MCF 10A (cell line): Measurements from ENCODE around the gene CHGA. TPM values are rescaled to one million over a fixed set of nuclear protein-coding genes. Genes with fewer than 3 reads are reported as not detected.

Experiments used
- BruUV-seq: library from RNA; stranded (reverse); fragments of 400-500 nt; replicated peaks from 2 replicates; lab custom pipeline; 2021; lab: Mats Ljungman, UMichigan
- CTCF ChIA-PET: fragments of 300-600 bp; sonication (Branson Sonifier 250); formaldehyde crosslinking; extraction: SDS; loops from one replicate; lab custom pipeline; 2021; ENCODE audit warnings: antibody characterized with exemption, inconsistent platforms; lab: Yijun Ruan, JAX
- POLR2A ChIA-PET: fragments of 300-600, 350-650 bp; sonication (Branson Sonifier 250); formaldehyde crosslinking; extraction: SDS; loops from one replicate; lab custom pipeline; 2020; ENCODE audit warnings: antibody characterized with exemption, inconsistent platforms; lab: Yijun Ruan, JAX
- DNase-seq: peaks from one replicate; pipeline ENCODE4 v3.0.0-alpha.2; 2018; ENCODE audit not compliant: unreplicated experiment
- H3K27ac Mint-ChIP-seq: one replicate; pipeline ENCODE4 v1.8.0; 2022; ENCODE audit warnings: mild to moderate bottlenecking, low read depth, mixed read lengths; ENCODE audit not compliant: unreplicated experiment
- H3K27me3 Mint-ChIP-seq: one replicate; pipeline ENCODE4 v1.8.0; 2022; ENCODE audit warnings: mixed read lengths; ENCODE audit not compliant: insufficient read depth, unreplicated experiment
- H3K36me3 Mint-ChIP-seq: one replicate; pipeline ENCODE4 v1.8.0; 2022; ENCODE audit warnings: mild to moderate bottlenecking, moderate library complexity, mixed read lengths; ENCODE audit not compliant: insufficient read depth, unreplicated experiment
- H3K4me1 Mint-ChIP-seq: one replicate; pipeline ENCODE4 v1.8.0; 2022; ENCODE audit warnings: mixed read lengths; ENCODE audit not compliant: insufficient read depth, unreplicated experiment
- H3K4me3 Mint-ChIP-seq: one replicate; pipeline ENCODE4 v1.8.0; 2022; ENCODE audit warnings: mild to moderate bottlenecking, moderate library complexity, mixed read lengths; ENCODE audit not compliant: unreplicated experiment
- H3K9me3 Mint-ChIP-seq: one replicate; pipeline ENCODE4 v1.8.0; 2022; ENCODE audit warnings: mixed read lengths; ENCODE audit not compliant: unreplicated experiment
- intact Hi-C: fragments of 100-400 bp; cut with micrococcal nuclease; formaldehyde crosslinking; loops from 2 replicates; pipeline ENCODE4 v1.14.1; 2022
- total RNA-seq: library from RNA; stranded (reverse); gene quantifications from 2 replicates; pipeline ENCODE4 v1.2.3, GENCODE V29; 2022
- TF ChIP-seq, protein P1 (sequence below): fragments of 200-600 bp; IDR thresholded peaks from one replicate; pipeline ENCODE4 v1.8.0; 2022; ENCODE audit warnings: antibody characterized with exemption, mild to moderate bottlenecking; ENCODE audit not compliant: unreplicated experiment

CHGA gene
- total RNA-seq, 1 experiment from 2014 or later: 0.35 TPM

- no peaks in the 10 kb centered on the region for H3K9me3 Mint-ChIP-seq
- H3K36me3 Mint-ChIP-seq: peaks cover 18% of the 10 kb centered on the region
- BruUV-seq: no TSS peak
- no peak overlapping the region for H3K4me3 Mint-ChIP-seq
- no peak overlapping the region for H3K27ac Mint-ChIP-seq
- peaks cover 8% of the 10 kb centered on the region for H3K4me1 Mint-ChIP-seq
- no peak for DNase-seq
- CTCF ChIA-PET: interaction anchor here (0.5 to 1.2 kb wide), 7 partner anchors 14 to 1015 kb away, joined by 3 to 10 read pairs (median 3); no protein-coding TSS in a partner anchor
- intact Hi-C loops: no loop called here
- TF ChIP-seq, protein P1, sequence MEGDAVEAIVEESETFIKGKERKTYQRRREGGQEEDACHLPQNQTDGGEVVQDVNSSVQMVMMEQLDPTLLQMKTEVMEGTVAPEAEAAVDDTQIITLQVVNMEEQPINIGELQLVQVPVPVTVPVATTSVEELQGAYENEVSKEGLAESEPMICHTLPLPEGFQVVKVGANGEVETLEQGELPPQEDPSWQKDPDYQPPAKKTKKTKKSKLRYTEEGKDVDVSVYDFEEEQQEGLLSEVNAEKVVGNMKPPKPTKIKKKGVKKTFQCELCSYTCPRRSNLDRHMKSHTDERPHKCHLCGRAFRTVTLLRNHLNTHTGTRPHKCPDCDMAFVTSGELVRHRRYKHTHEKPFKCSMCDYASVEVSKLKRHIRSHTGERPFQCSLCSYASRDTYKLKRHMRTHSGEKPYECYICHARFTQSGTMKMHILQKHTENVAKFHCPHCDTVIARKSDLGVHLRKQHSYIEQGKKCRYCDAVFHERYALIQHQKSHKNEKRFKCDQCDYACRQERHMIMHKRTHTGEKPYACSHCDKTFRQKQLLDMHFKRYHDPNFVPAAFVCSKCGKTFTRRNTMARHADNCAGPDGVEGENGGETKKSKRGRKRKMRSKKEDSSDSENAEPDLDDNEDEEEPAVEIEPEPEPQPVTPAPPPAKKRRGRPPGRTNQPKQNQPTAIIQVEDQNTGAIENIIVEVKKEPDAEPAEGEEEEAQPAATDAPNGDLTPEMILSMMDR: no peak
- no peaks in the 10 kb centered on the region for H3K27me3 Mint-ChIP-seq
- POLR2A ChIA-PET: no interaction called here
These were observed 45.5 kb downstream of the CHGA start for GRCh38 chr14:92968291-92969020.

DNA sequence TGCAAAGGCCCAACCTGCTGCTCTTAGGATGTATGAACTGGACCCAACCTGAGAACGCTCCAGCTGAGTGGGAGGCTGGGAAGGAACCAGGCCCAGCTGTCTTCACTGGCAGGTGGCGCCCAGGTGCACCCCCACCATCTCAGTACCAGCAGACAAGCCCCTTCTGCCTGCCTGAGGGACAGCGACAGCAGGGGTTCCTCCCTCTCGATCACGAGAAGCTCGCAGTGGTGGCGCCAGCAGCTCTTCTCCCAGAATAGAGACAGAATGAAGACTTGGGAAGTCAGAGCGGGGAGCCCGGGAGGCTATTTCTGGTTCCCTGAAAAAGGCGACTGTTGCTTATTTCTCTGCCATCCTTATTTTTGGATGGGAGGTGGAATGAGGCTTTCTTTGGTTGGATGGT lies 46.5 kb downstream of the CHGA start:
- Mint-ChIP-seq H3K9me3 (no peaks in the 10 kb centered on the region), H3K27me3 (no peaks in the 10 kb centered on the region), H3K4me1 (peaks cover 18% of the 10 kb centered on the region), H3K36me3 (peaks cover 18% of the 10 kb centered on the region), H3K4me3 (no peak overlapping the region), H3K27ac (peak overlapping the region; percentile 3)
- intact Hi-C loops: no loop called here
- no TSS peak for BruUV-seq
- no peak for DNase-seq
- POLR2A ChIA-PET: interaction anchor here (1.0 kb wide), 1 partner anchor 32 kb away, joined by 3 read pairs; no protein-coding TSS in a partner anchor
- CTCF ChIA-PET: interaction anchor here (0.6 to 1.2 kb wide), 7 partner anchors 15 to 1014 kb away, joined by 3 to 10 read pairs (median 3); no protein-coding TSS in a partner anchor
- TF ChIP-seq, protein P1: no peak

DNA sequence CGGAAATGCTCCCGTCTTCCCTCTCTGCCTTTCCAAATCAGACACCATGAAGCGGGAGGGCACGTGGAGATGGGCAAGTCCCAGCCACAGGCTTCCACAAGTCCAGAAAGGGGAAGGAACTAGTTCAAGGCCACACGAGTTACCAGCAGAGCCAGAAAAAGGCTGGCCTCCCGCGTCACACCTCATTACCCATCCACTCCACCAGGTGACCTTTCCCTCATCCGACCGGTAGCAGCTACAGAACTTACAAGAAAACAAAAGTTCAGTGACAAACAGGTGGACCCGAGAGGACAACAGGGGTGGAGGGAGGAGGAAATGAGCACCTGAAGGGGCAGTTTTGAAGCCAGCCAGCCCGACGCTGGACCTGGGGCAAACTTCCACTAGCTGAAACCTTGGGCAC lies 46.9 kb downstream of the CHGA start:
- ChIA-PET CTCF (interaction anchor here (0.7 to 1.1 kb wide), 3 partner anchors 127 to 176 kb away, joined by 3 to 5 read pairs (median 3); no protein-coding TSS in a partner anchor), POLR2A (interaction anchor here (1.0 kb wide), 1 partner anchor 31 kb away, joined by 3 read pairs; no protein-coding TSS in a partner anchor)
- no peak for DNase-seq
- H3K36me3 Mint-ChIP-seq: peaks cover 17% of the 10 kb centered on the region
- H3K4me1 Mint-ChIP-seq: peaks cover 19% of the 10 kb centered on the region
- TF ChIP-seq, protein P1: no peak
- intact Hi-C loops: loop anchor here (5.0 kb wide), 1 partner anchor 72 kb away; no protein-coding TSS in a partner anchor
- no peak overlapping the region for H3K4me3 Mint-ChIP-seq
- peak overlapping the region; percentile 3 for H3K27ac Mint-ChIP-seq
- H3K9me3 Mint-ChIP-seq: no peaks in the 10 kb centered on the region
- BruUV-seq: no TSS peak
- no peaks in the 10 kb centered on the region for H3K27me3 Mint-ChIP-seq

- POLR2A ChIA-PET: interaction anchor here (1.0 kb wide), 1 partner anchor 31 kb away, joined by 3 read pairs; no protein-coding TSS in a partner anchor
- intact Hi-C loops: loop anchor here (5.0 kb wide), 1 partner anchor 72 kb away; no protein-coding TSS in a partner anchor
- Mint-ChIP-seq H3K27ac (no peak overlapping the region), H3K4me1 (peaks cover 19% of the 10 kb centered on the region), H3K4me3 (no peak overlapping the region), H3K27me3 (no peaks in the 10 kb centered on the region), H3K9me3 (no peaks in the 10 kb centered on the region), H3K36me3 (peaks cover 13% of the 10 kb centered on the region)
- TF ChIP-seq, protein P1: no peak
- no TSS peak for BruUV-seq
- CTCF ChIA-PET: interaction anchor here (0.7 to 1.1 kb wide), 3 partner anchors 127 to 176 kb away, joined by 3 to 5 read pairs (median 3); no protein-coding TSS in a partner anchor
- DNase-seq: no peak
These were observed 47.3 kb downstream of the CHGA start for GRCh38 chr14:92970271-92970670.
